SK-N-SH (cell line): ENCODE results near the gene ETAA1. TPM values are rescaled to one million over a fixed set of nuclear protein-coding genes. Genes with fewer than 3 reads are reported as not detected.

Experiments used
- CTCF ChIA-PET: fragments of 300-600, 350-600 bp; formaldehyde crosslinking; extraction: SDS; loops from one replicate; lab custom pipeline; 2021; lab: Yijun Ruan, JAX
- POLR2A ChIA-PET: fragments of 350-600 bp; sonication (Branson Sonifier 250); formaldehyde crosslinking; extraction: SDS; loops from one replicate; lab custom pipeline; 2020; ENCODE audit warnings: antibody characterized with exemption, inconsistent platforms; lab: Yijun Ruan, JAX
- DNase-seq: peaks from one replicate; pipeline ENCODE4 v3.0.0; 2012
- H2AFZ ChIP-seq: fragments of 200-600 bp; sonication (generic); 2 replicates; pipeline ENCODE4 v1.8.1; 2016; ENCODE audit warnings: antibody characterized with exemption, mild to moderate bottlenecking, low read depth
- H3F3A ChIP-seq: fragments of 200-600 bp; sonication (generic); replicated peaks from 2 replicates; pipeline ENCODE3; 2016; ENCODE audit warnings: antibody characterized with exemption, mild to moderate bottlenecking; ENCODE audit not compliant: insufficient read depth
- H3K27ac ChIP-seq, 2 experiments: fragments of 200-500 bp in 1 of 2; fragments of 200-600 bp in 1 of 2; sonication (Bioruptor generic) in 1 of 2; sonication (generic), shearing (Covaris generic) in 1 of 2; 2 replicates each; pipeline versions ENCODE4 v1.5.1 to v1.6.1; 2014 to 2016; ENCODE audit warnings: low read depth in 2 of 2, inconsistent platforms in 1 of 2, low read length in 1 of 2, mild to moderate bottlenecking in 1 of 2, mixed read lengths in 1 of 2
- H3K27me3 ChIP-seq: fragments of 200-600 bp; sonication (generic), shearing (Covaris generic); 2 replicates; pipeline ENCODE4 v1.6.1; 2016; ENCODE audit warnings: mixed run types; ENCODE audit not compliant: insufficient read depth
- H3K36me3 ChIP-seq, 2 experiments: fragments of 200-500 bp in 1 of 2; fragments of 200-600 bp in 1 of 2; sonication (Bioruptor generic) in 1 of 2; sonication (generic) in 1 of 2; replicated peaks in 1 of 2; 2 replicates each; pipeline versions ENCODE3 to v1.5.1; 2014 to 2016; ENCODE audit warnings: low read length in 1 of 2, mild to moderate bottlenecking in 1 of 2; ENCODE audit not compliant: insufficient read depth in 2 of 2, control insufficient read depth in 1 of 2
- H3K4me1 ChIP-seq, 2 experiments: fragments of 200-500 bp in 1 of 2; fragments of 200-600 bp in 1 of 2; sonication (Bioruptor generic) in 1 of 2; sonication (generic), shearing (Covaris generic) in 1 of 2; 2 replicates each; pipeline versions ENCODE4 v1.5.1 to v1.6.1; 2014 to 2016; ENCODE audit warnings: low read depth in 1 of 2, low read length in 1 of 2, mixed run types in 1 of 2; ENCODE audit not compliant: insufficient read depth in 2 of 2, control insufficient read depth in 1 of 2
- H3K4me2 ChIP-seq: fragments of 200-600 bp; sonication (generic), shearing (Covaris generic); 2 replicates; pipeline ENCODE4 v1.6.1; 2017; ENCODE audit warnings: mixed run types
- H3K4me3 ChIP-seq, 2 experiments: fragments of 200-500 bp in 1 of 2; fragments of 200-600 bp in 1 of 2; sonication (Bioruptor generic) in 1 of 2; sonication (generic), shearing (Covaris generic) in 1 of 2; 2 replicates each; pipeline versions ENCODE4 v1.5.1 to v1.8.1; 2014 to 2016; ENCODE audit warnings: low read depth in 2 of 2, inconsistent platforms in 1 of 2, low read length in 1 of 2, mild to moderate bottlenecking in 1 of 2, mixed read lengths in 1 of 2, moderate library complexity in 1 of 2
- H3K79me2 ChIP-seq: fragments of 200-600 bp; sonication (generic); 2 replicates; pipeline ENCODE4 v1.8.1; 2017; ENCODE audit warnings: mild to moderate bottlenecking; ENCODE audit not compliant: insufficient read depth
- H3K9ac ChIP-seq: fragments of 200-600 bp; sonication (generic); 2 replicates; pipeline ENCODE4 v1.6.1; 2017; ENCODE audit warnings: mixed run types
- H3K9me2 ChIP-seq: fragments of 200-600 bp; sonication (generic); 2 replicates; pipeline ENCODE4 v1.6.1; 2017; ENCODE audit warnings: mixed run types
- H3K9me3 ChIP-seq: fragments of 200-600 bp; sonication (generic); 2 replicates; pipeline ENCODE4 v1.6.1; 2017; ENCODE audit warnings: mixed run types, mild to moderate bottlenecking, moderate library complexity
- H4K20me1 ChIP-seq: fragments of 200-600 bp; sonication (generic); 2 replicates; pipeline ENCODE4 v1.6.1; 2017; ENCODE audit warnings: mild to moderate bottlenecking, mixed run types; ENCODE audit not compliant: insufficient read depth
- ELF1 ChIP-seq: IDR thresholded peaks from 2 replicates; pipeline ENCODE4 v1.4.0; 2012
- EP300 ChIP-seq, 2 experiments: IDR thresholded peaks; 2 replicates each; pipeline versions ENCODE4 v1.4.0 to v1.6.1; 2012; ENCODE audit warnings: borderline replicate concordance in 1 of 2, low read depth in 1 of 2, low read length in 1 of 2
- EZH2phosphoT487 ChIP-seq: fragments of 200-600 bp; sonication (generic); IDR thresholded peaks from 2 replicates; pipeline ENCODE4 v1.6.1; 2017; ENCODE audit warnings: low read depth, mixed run types, mild to moderate bottlenecking, antibody characterized with exemption, moderate library complexity, borderline replicate concordance
- FOSL2 ChIP-seq: IDR thresholded peaks from 2 replicates; pipeline ENCODE4 v1.4.0; 2012; ENCODE audit warnings: low read depth, mild to moderate bottlenecking, moderate library complexity, borderline replicate concordance
- FOXJ3 ChIP-seq: sonication (generic); formaldehyde crosslinking; IDR thresholded peaks from 2 replicates; pipeline ENCODE4 v1.5.1; 2020; ENCODE audit warnings: mild to moderate bottlenecking, missing genetic modification reagents
- JUND ChIP-seq: IDR thresholded peaks from 2 replicates; pipeline ENCODE4 v1.4.0; 2012
- MEF2A ChIP-seq: IDR thresholded peaks from 2 replicates; pipeline ENCODE4 v1.4.0; 2012; ENCODE audit warnings: low read depth, borderline replicate concordance
- NRF1 ChIP-seq: IDR thresholded peaks from 2 replicates; pipeline ENCODE4 v1.6.1; 2012; ENCODE audit warnings: low read depth, mild to moderate bottlenecking, low read length
- POLR2AphosphoS5 ChIP-seq: IDR thresholded peaks from 2 replicates; pipeline ENCODE4 v1.6.1; 2012; ENCODE audit warnings: low read depth, low read length
- RCOR1 ChIP-seq: fragments of 150-350 bp; IDR thresholded peaks from 2 replicates; pipeline ENCODE4 v1.6.1; 2017; ENCODE audit warnings: antibody characterized with exemption, low read length
- TEAD4 ChIP-seq: IDR thresholded peaks from 2 replicates; pipeline ENCODE4 v1.4.0; 2012; ENCODE audit warnings: mild to moderate bottlenecking, borderline replicate concordance; ENCODE audit not compliant: insufficient read depth
- YY1 ChIP-seq: IDR thresholded peaks from 2 replicates; pipeline ENCODE4 v1.4.0; 2012; ENCODE audit warnings: low read depth, mild to moderate bottlenecking
- ZBTB33 ChIP-seq: IDR thresholded peaks from 2 replicates; pipeline ENCODE4 v1.4.0; 2012; ENCODE audit warnings: low read depth, borderline replicate concordance
- WGBS: methylation state at CpG from one replicate; pipeline ENCODE4 v1.1.6; 2017; ENCODE audit warnings: low lambda C conversion rate; 5-methylcytosine and 5-hydroxymethylcytosine counted together
- polyA plus RNA-seq, 3 experiments: library from polyadenylated mRNA; depleted of rRNA; stranded (reverse); fragments of >200 nt; gene quantifications; 2 replicates each; pipeline ENCODE4 v1.2.3, GENCODE V29; 2012
- TF ChIP-seq, protein P1 (sequence below): IDR thresholded peaks from 2 replicates; pipeline ENCODE4; 2012
- TF ChIP-seq, protein P2 (sequence below): IDR thresholded peaks from 2 replicates; pipeline ENCODE4 v1.6.1; 2012; ENCODE audit warnings: mild to moderate bottlenecking, low read depth, low read length, moderate library complexity

The ETAA1 gene
- polyA plus RNA-seq, 1 of the 3 experiments (the other 2 are of a cell fraction), result 6.8 TPM

GRCh38 chr2:67399144-67399543, 2.0 kb downstream of the ETAA1 start (continued):
- TF ChIP-seq, protein P1, sequence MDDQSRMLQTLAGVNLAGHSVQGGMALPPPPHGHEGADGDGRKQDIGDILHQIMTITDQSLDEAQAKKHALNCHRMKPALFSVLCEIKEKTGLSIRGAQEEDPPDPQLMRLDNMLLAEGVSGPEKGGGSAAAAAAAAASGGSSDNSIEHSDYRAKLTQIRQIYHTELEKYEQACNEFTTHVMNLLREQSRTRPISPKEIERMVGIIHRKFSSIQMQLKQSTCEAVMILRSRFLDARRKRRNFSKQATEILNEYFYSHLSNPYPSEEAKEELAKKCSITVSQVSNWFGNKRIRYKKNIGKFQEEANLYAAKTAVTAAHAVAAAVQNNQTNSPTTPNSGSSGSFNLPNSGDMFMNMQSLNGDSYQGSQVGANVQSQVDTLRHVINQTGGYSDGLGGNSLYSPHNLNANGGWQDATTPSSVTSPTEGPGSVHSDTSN, result no peak
- TF ChIP-seq TEAD4 (no peak), MEF2A (no peak)
- TF ChIP-seq, all 33 proteins: peak for 0

DNA sequence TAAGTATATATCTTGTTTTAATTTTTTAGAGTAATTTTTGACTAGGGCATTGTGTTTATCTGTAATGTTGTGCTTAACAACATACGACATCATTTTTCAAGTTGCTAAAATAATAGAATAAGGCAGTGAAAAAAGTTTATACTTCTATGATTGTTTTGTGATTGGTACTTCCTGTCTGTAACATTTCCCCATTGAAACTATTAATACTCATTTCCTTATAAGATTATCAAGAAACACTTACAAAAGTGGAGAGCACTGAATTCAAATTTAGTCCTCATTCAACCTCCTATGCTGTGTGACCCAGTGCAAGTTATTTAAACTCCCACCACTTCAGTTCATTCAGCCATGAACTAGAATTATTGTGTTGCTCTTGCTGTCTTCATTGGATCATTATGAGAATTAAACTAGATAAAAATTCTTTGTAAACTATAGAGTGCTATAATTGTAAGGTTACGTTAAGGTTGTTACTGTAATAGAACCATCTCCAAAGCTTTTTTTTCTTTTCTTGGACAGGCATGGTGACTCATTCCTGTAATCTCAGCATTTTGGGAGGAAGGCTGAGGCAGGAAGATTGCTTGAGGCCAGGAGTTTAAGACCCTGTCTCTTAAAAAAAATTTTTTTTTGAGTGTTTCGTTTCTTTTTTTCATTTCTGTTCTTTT, 2.8 kb downstream of the ETAA1 start:
- Histone ChIP-seq H4K20me1 (no peaks in the 10 kb centered on the region), H3K4me3 (peak overlapping the region in 1 of 2 experiments; percentile 14; a peak in 2 of 4 replicates), H2AFZ (no peak overlapping the region), H3K4me2 (peak overlapping the region; percentile 51), H3F3A (peaks cover 29% of the 10 kb centered on the region), H3K9ac (peak overlapping the region; percentile 16; the same call in 1 of the 2 replicates), H3K27ac (peak overlapping the region; percentile 60 to 91), H3K9me3 (no peaks in the 10 kb centered on the region), H3K79me2 (peaks cover 60% of the 10 kb centered on the region), H3K4me1 (peaks cover 4 to 27% of the 10 kb centered on the region in 2 experiments; a peak in 2 of 4 replicates), H3K36me3 (peaks cover 45 to 51% of the 10 kb centered on the region in 2 experiments), H3K9me2 (no peaks in the 10 kb centered on the region), H3K27me3 (no peaks in the 10 kb centered on the region)
- DNase-seq, result no peak
- POLR2A ChIA-PET, result no interaction called here
- CTCF ChIA-PET, result interaction anchor here (1.3 kb wide), 1 partner anchor 8 kb away, joined by 4 read pairs; no protein-coding TSS in a partner anchor
- 14% methylated on average over 3 of the region's 3 CpGs for WGBS
- TF ChIP-seq EZH2phosphoT487 (no peak), FOSL2 (peak; percentile 66; the same call in 1 of the 2 replicates), YY1 (no peak), JUND (peak; percentile 52)

GRCh38 chr2:67400560-67401485, 3.7 kb downstream of the ETAA1 start:
- Histone ChIP-seq H3K79me2 (peaks cover 63% of the 10 kb centered on the region), H3K4me1 (peaks cover 4 to 27% of the 10 kb centered on the region in 2 experiments; a peak in 2 of 4 replicates), H3K36me3 (peaks cover 53 to 60% of the 10 kb centered on the region in 2 experiments), H3K9ac (peak overlapping the region; percentile 16; the same call in 1 of the 2 replicates), H3K9me2 (no peaks in the 10 kb centered on the region), H3K4me2 (peak overlapping the region; percentile 51), H4K20me1 (no peaks in the 10 kb centered on the region), H3K4me3 (peak overlapping the region in 1 of 2 experiments; percentile 33; a peak in 1 of 4 replicates), H3K27me3 (no peaks in the 10 kb centered on the region), H3K9me3 (no peaks in the 10 kb centered on the region), H3K27ac (peak overlapping the region; percentile 25 to 91; a peak in 3 of 4 replicates), H3F3A (peaks cover 23% of the 10 kb centered on the region), H2AFZ (no peak overlapping the region)
- POLR2A ChIA-PET, result no interaction called here
- DNase-seq, result no peak
- WGBS, result 70% methylated on average over 4 of the region's 4 CpGs
- CTCF ChIA-PET, result interaction anchor here (1.3 kb wide), 2 partner anchors 9 to 26 kb away, joined by 3 to 4 read pairs; no protein-coding TSS in a partner anchor
- TF ChIP-seq FOXJ3 (CRISPR knock-in tag) (no peak), ELF1 (no peak), RCOR1 (no peak), POLR2AphosphoS5 (no peak), NRF1 (no peak), YY1 (no peak), FOSL2 (no peak; the same call in 1 of the 2 replicates), EP300 (IDR thresholded peaks at IDR 0.05; ENCODE audit: borderline replicate concordance in 1 of 2, low read depth in 1 of 2, low read length in 1 of 2) (0 out of 4 replicates have a peak, but pooled peaks of 1 of the 2 experiments have one; percentile 29), TEAD4 (no peak), ZBTB33 (no peak)
- TF ChIP-seq, protein P2, sequence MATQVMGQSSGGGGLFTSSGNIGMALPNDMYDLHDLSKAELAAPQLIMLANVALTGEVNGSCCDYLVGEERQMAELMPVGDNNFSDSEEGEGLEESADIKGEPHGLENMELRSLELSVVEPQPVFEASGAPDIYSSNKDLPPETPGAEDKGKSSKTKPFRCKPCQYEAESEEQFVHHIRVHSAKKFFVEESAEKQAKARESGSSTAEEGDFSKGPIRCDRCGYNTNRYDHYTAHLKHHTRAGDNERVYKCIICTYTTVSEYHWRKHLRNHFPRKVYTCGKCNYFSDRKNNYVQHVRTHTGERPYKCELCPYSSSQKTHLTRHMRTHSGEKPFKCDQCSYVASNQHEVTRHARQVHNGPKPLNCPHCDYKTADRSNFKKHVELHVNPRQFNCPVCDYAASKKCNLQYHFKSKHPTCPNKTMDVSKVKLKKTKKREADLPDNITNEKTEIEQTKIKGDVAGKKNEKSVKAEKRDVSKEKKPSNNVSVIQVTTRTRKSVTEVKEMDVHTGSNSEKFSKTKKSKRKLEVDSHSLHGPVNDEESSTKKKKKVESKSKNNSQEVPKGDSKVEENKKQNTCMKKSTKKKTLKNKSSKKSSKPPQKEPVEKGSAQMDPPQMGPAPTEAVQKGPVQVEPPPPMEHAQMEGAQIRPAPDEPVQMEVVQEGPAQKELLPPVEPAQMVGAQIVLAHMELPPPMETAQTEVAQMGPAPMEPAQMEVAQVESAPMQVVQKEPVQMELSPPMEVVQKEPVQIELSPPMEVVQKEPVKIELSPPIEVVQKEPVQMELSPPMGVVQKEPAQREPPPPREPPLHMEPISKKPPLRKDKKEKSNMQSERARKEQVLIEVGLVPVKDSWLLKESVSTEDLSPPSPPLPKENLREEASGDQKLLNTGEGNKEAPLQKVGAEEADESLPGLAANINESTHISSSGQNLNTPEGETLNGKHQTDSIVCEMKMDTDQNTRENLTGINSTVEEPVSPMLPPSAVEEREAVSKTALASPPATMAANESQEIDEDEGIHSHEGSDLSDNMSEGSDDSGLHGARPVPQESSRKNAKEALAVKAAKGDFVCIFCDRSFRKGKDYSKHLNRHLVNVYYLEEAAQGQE, result no peak
